Neutrophil (primary cell): Measurements from ENCODE around the gene CABP1.
A peak's percentile ranks its signal among the peaks of the same experiment; 100 is the strongest.

Source experiments
- H3K27ac ChIP-seq: fragments of 200-600 bp; sonication (generic); 2 replicates; pipeline ENCODE4 v1.5.1; 2016; ENCODE audit warnings: mild to moderate bottlenecking, moderate library complexity
- H3K27me3 ChIP-seq: fragments of 200-600 bp; sonication (generic); 2 replicates; pipeline ENCODE4 v1.6.0; 2016; ENCODE audit warnings: mild to moderate bottlenecking
- H3K36me3 ChIP-seq: fragments of 200-600 bp; sonication (generic); 2 replicates; pipeline ENCODE4 v1.5.1; 2017
- H3K4me1 ChIP-seq, 2 experiments: fragments of 200-600 bp in 1 of 2; sonication (generic) in 1 of 2; 1 replicate in 1 of 2; 2 replicates in 1 of 2; pipeline versions ENCODE4 v1.5.1 to v1.6.1; 2013 to 2016; ENCODE audit warnings: low read depth in 1 of 2, low read length in 1 of 2, mild to moderate bottlenecking in 1 of 2, moderate library complexity in 1 of 2; ENCODE audit not compliant: control insufficient read depth in 1 of 2, insufficient read depth in 1 of 2
- H3K4me3 ChIP-seq, 2 experiments: fragments of 200-600 bp in 1 of 2; sonication (generic) in 1 of 2; 1 replicate in 1 of 2; 2 replicates in 1 of 2; pipeline ENCODE4 v1.5.1; 2013 to 2016; ENCODE audit warnings: low read depth in 1 of 2, low read length in 1 of 2, mild to moderate bottlenecking in 1 of 2, moderate library complexity in 1 of 2
- H3K9me3 ChIP-seq: fragments of 200-600 bp; sonication (generic); 2 replicates; pipeline ENCODE4 v1.5.1; 2016
- TF ChIP-seq, protein P1 (sequence below): fragments of 200-600 bp; sonication (generic); IDR thresholded peaks from 2 replicates; pipeline ENCODE4 v1.5.1; 2016; ENCODE audit warnings: antibody characterized with exemption

The CABP1 gene

DNA sequence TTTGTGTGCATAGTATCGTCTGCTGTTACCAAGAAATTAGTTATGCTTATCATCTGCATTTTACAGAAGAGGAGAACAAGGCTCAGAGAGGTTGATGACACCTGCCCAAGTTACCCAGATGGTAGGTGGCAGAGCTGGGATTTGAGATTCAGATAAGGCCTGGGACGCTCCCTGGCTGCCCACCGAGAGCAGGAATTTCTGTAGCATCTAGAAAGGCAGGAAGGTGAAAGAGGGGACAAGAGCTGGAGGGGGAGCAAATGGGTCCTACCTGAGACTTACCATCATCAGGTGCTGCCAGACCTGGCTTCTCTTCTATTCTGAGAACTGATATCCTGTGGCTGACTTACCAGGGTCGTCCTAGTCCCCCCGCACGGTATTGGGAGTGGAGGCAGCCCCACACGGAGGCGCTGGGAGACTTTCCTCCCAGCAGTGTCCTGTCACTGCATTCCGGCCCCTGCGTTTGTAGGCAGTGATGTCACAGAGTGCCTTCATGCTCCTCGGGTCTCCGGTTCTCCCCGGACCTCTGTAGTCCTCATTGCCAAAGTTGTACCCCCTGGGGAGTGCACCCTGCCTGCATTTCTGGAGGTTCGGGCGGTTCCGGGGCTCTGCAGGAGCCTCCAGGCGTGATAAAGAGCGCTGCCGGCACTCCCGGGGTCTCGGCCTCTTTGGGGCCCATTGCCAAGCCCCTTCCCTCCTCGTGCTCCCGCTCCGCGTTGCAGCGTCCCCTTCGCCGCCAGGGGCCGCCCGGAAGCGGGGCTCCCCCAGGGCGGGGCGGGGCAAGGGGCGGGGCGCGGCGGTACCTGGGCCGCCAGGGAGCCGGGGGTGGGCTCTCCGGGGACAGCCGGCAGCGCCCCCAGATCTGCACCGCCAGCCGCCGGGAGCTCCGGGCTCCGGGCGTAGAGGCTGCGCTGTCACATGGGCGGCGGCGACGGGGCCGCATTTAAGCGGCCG, at the start of gene CABP1:
CABP1 (plus strand) TSS at position 856 of the 951 bp plus-strand sequence; CDS start at position 916, 60 bp downstream.
- peak within 1 kb of the TSS in 1 of 2 experiments; percentile 38 for H3K4me3 ChIP-seq
- no peak within 1 kb of the TSS for H3K27ac ChIP-seq
- no peaks in the 10 kb centered on the region for H3K9me3 ChIP-seq
- TF ChIP-seq, protein P1, sequence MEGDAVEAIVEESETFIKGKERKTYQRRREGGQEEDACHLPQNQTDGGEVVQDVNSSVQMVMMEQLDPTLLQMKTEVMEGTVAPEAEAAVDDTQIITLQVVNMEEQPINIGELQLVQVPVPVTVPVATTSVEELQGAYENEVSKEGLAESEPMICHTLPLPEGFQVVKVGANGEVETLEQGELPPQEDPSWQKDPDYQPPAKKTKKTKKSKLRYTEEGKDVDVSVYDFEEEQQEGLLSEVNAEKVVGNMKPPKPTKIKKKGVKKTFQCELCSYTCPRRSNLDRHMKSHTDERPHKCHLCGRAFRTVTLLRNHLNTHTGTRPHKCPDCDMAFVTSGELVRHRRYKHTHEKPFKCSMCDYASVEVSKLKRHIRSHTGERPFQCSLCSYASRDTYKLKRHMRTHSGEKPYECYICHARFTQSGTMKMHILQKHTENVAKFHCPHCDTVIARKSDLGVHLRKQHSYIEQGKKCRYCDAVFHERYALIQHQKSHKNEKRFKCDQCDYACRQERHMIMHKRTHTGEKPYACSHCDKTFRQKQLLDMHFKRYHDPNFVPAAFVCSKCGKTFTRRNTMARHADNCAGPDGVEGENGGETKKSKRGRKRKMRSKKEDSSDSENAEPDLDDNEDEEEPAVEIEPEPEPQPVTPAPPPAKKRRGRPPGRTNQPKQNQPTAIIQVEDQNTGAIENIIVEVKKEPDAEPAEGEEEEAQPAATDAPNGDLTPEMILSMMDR, result no peak
- peaks cover 7 to 12% of the 10 kb centered on the region in 2 experiments for H3K4me1 ChIP-seq
- no peaks in the 10 kb centered on the region for H3K36me3 ChIP-seq
- peaks cover 82% of the 10 kb centered on the region for H3K27me3 ChIP-seq

- H3K36me3 ChIP-seq, result no peaks in the 10 kb centered on the region
- H3K27me3 ChIP-seq, result peaks cover 9% of the 10 kb centered on the region
- TF ChIP-seq, protein P1, result no peak
- H3K4me3 ChIP-seq, result no peak overlapping the region
- no peaks in the 10 kb centered on the region for H3K9me3 ChIP-seq
- peaks cover 0 to 4% of the 10 kb centered on the region in 2 experiments for H3K4me1 ChIP-seq
- no peak overlapping the region for H3K27ac ChIP-seq
Measured at GRCh38 chr12:120590741-120591407, 49.6 kb upstream of the CABP1 start.

GRCh38 chr12:120592121-120593049, 48.0 kb upstream of the CABP1 start:
- H3K36me3 ChIP-seq, result no peaks in the 10 kb centered on the region
- H3K27me3 ChIP-seq, result no peaks in the 10 kb centered on the region
- TF ChIP-seq, protein P1, result no peak
- H3K4me1 ChIP-seq, result peaks cover 0 to 4% of the 10 kb centered on the region in 2 experiments
- H3K9me3 ChIP-seq, result no peaks in the 10 kb centered on the region
- no peak overlapping the region for H3K27ac ChIP-seq
- H3K4me3 ChIP-seq, result no peak overlapping the region

- Histone ChIP-seq H3K27me3 (no peaks in the 10 kb centered on the region), H3K9me3 (no peaks in the 10 kb centered on the region), H3K4me3 (no peak overlapping the region), H3K27ac (no peak overlapping the region), H3K36me3 (no peaks in the 10 kb centered on the region), H3K4me1 (peaks cover 14 to 16% of the 10 kb centered on the region in 2 experiments)
- TF ChIP-seq, protein P1, result no peak
Measured at GRCh38 chr12:120596901-120597300, 43.5 kb upstream of the CABP1 start.

DNA sequence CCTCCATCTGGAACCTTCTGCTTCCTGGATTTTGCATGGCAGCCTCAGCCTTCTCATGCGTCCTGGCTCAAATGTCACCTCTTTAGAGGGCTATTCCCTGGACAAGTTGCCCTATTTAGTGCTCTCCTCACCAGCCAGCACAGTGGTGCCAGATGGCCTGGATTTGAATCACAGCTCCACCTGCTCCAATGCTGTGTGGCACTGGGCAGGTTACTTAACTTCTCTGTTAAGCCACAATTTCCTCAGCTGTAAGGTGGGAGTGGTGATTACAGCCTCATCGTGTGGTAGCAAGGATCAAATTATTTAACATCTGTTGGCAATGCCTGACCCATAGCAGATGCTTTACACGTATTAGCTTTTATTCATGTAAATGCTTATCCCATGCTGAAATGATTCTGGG, 42.6 kb upstream of the CABP1 start:
- TF ChIP-seq, protein P1, result no peak
- H3K36me3 ChIP-seq, result no peaks in the 10 kb centered on the region
- no peak overlapping the region for H3K4me3 ChIP-seq
- H3K27me3 ChIP-seq, result no peaks in the 10 kb centered on the region
- H3K9me3 ChIP-seq, result no peaks in the 10 kb centered on the region
- peaks cover 21 to 23% of the 10 kb centered on the region in 2 experiments for H3K4me1 ChIP-seq
- H3K27ac ChIP-seq, result no peak overlapping the region
